Measurements from ENCODE around the gene BCL10.

BCL10 gene

GRCh38 chr1:85297855-85298629, 21.6 kb upstream of the BCL10 start:
- DNase-seq = peak; percentile 97

- DNase-seq = no peak
Observed at GRCh38 chr1:85297538-85297854, 21.1 kb upstream of the BCL10 start.

- no peak for DNase-seq
Observed at GRCh38 chr1:85296980-85297379, 20.5 kb upstream of the BCL10 start.

- DNase-seq = no peak
Observed at GRCh38 chr1:85295654-85296053, 19.2 kb upstream of the BCL10 start.

GRCh38 chr1:85295006-85295431, 18.6 kb upstream of the BCL10 start:
- no peak for DNase-seq

GRCh38 chr1:85290826-85291225, 14.4 kb upstream of the BCL10 start:
- DNase-seq = no peak

- DNase-seq = no peak
Observed at GRCh38 chr1:85289848-85290335, 13.5 kb upstream of the BCL10 start.

- DNase-seq = no peak
Observed at GRCh38 chr1:85289207-85289847, 12.9 kb upstream of the BCL10 start.

- no peak for DNase-seq
Observed at GRCh38 chr1:85284202-85284601, 7.8 kb upstream of the BCL10 start.

- no peak for DNase-seq
Observed at GRCh38 chr1:85283475-85284199, 7.2 kb upstream of the BCL10 start.

GRCh38 chr1:85282424-85282823, 6.0 kb upstream of the BCL10 start:
- no peak for DNase-seq

- DNase-seq = no peak
Observed at GRCh38 chr1:85280636-85281035, 4.2 kb upstream of the BCL10 start.

GRCh38 chr1:85279458-85280080, 3.1 kb upstream of the BCL10 start:
- DNase-seq = no peak

- DNase-seq = no peak
Observed at GRCh38 chr1:85278853-85279314, 2.5 kb upstream of the BCL10 start.

GRCh38 chr1:85277802-85278201, 1.4 kb upstream of the BCL10 start:
- DNase-seq = no peak

GRCh38 chr1:85276978-85277639, 677 bp upstream of the BCL10 start:
- DNase-seq = no peak

- DNase-seq = no peak
Observed at GRCh38 chr1:85275701-85276214, 674 bp downstream of the BCL10 start.

GRCh38 chr1:85274969-85275453, 1.4 kb downstream of the BCL10 start:
- peak; percentile 12 for DNase-seq

GRCh38 chr1:85273397-85273796, 3.0 kb downstream of the BCL10 start:
- no peak for DNase-seq

- DNase-seq = no peak
Observed at GRCh38 chr1:85268801-85269585, 7.4 kb downstream of the BCL10 start.

GRCh38 chr1:85267313-85267712, 9.1 kb downstream of the BCL10 start:
- no peak for DNase-seq
